GM18858 (cell line): ENCODE data around the gene SYNJ2.

Experiments
- ATAC-seq: cut with Tn5 transposase; IDR thresholded peaks from one replicate; pipeline ENCODE4 v1.9.1; 2021; ENCODE audit not compliant: unreplicated experiment

Gene SYNJ2

GRCh38 chr6:158053377-158054313, 72.0 kb downstream of the SYNJ2 start:
- ATAC-seq, result no peak

DNA sequence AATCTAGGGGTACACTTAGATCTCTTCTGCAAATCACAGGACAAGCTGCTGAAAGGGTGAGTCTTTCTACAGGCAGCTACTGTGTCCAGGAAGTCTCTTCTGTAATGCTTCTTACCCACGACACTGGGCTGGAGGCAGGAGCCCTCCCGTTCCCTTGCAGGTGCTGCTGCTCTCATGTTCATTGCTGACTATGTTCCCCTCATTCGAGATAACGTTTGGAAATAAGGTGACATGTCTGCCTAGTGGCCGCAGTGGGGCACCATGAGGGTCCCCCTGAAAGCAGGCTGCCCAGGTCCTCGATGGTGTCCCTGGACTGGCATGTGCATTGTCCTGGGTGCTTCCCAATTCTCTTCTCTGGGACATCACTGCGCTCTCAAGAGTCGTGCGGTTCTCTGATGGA, 74.7 kb downstream of the SYNJ2 start:
- ATAC-seq, result no peak

DNA sequence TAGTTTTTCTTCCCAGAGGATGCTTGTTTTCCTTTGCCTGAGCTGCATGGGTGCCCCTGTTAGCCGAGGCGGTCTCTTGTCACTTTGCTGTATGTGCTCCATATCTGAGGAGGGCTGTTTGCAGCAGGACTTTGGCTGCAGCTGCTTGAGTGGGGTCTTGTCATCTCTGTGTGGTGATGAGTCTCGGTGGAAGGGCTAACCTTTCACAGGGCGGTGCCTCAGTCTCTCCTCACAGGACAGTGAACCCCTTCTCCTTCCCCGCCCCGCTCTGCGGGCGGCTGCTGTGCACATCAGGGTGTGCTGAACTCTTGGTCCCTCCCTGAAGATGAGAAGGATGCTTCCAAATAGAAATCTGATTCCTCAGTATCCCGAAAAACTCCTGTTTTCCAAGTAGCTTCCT, 75.1 kb downstream of the SYNJ2 start:
- no peak for ATAC-seq

- no peak for ATAC-seq
These were observed 75.7 kb downstream of the SYNJ2 start for GRCh38 chr6:158057213-158057987.

- no peak for ATAC-seq
These were observed 76.5 kb downstream of the SYNJ2 start for GRCh38 chr6:158058171-158058651.

DNA sequence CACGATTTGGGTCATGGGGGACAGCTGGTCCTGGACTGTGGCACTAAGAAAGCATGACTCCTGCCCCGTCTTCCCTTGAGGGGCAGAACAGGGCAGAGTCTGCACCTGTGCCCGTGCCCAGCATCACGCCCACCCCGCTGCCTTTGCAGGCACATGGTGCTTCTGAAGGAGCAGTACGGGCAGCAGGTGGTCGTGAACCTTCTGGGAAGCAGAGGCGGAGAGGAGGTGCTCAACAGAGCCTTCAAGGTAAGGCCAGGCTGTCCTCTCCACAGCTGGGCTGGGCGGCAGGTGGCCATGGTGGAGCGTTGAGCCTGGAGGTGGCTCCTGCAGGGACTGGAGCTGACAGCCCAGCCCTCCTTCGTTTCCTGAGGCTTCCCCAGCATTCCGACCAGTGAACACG, 77.4 kb downstream of the SYNJ2 start:
- ATAC-seq, result no peak

DNA sequence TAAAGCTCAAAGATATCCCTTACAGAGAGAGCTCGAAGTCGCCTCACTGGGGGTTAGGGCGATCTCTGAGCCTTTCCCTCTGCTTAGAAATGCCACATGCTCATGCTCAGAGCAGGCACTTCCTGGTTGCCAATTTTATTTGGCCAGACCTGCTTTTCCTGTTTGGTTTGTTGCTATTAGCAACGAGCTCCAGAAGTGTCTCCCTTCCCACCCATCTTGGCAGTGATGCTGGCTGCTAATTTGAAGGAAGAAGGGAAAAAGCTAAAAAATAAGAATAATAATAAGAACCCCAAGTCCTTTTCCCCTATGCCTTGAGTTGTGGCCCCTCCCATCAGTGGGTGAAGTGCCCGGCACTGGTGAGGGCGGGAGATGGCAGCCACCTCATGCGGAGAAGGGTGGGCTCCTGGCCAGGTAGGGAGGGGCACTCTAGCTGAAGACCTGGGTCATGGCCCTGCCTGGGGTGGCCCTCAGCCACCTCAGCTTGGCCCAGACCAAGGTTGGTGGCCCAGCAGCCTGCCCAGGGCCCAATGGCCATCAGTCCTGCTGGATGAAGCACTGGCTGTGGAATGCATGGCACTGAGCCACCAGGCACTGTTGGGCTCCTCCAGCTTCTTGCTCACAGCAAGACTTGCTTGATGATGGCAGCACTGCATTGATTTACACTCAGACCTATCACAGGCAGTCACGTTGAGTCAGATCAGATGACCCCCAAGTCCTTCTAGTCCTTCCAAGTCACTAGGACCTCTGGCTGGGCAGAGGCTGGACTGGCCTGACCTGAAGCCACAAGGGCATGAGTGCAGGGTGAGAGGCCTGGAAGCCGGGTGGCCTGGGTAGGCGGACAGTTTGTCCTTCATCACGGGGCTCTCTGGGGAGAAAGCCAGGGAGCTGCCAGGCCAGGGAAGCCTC, 79.0 kb downstream of the SYNJ2 start:
- no peak for ATAC-seq

- ATAC-seq, result no peak
These were observed 79.7 kb downstream of the SYNJ2 start for GRCh38 chr6:158061361-158061708.

DNA sequence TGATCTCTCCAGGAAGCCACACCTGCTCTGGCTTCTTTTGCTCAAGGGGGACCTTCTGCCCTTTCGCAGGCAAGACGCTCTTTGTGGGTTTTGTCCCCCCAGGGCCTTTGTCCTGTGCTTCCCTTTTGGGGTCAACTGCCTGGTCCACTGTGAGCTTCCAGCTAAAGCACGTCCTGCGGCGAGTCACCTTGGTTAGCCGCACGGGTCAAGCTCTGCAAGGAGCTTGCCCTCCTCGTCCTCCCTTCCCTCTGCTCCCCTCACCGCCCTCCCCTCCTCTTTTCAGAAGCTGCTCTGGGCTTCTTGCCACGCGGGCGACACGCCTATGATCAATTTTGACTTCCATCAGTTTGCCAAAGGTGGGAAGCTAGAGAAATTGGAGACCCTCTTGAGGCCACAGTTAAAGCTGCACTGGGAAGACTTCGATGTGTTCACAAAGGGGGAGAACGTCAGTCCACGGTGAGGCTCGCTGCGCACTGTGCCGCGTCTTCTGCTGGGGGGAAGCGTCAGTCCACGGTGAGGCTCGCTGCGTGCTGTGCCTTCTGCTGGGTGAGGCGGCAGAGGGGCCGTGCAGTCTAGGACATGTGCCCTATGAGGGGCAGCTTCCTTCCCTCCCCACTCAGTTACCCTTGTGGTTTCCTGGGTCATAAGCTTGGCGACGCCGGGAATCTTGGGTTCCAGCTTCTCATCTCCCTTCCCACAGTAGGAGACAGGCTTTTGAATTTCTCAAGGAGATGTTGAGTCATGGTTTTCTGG, 80.2 kb downstream of the SYNJ2 start:
- no peak for ATAC-seq

GRCh38 chr6:158063736-158064135, 82.1 kb downstream of the SYNJ2 start:
- no peak for ATAC-seq

GRCh38 chr6:158064725-158065251, 83.1 kb downstream of the SYNJ2 start:
- ATAC-seq, result no peak

- no peak for ATAC-seq
These were observed 84.6 kb downstream of the SYNJ2 start for GRCh38 chr6:158066136-158066781.

DNA sequence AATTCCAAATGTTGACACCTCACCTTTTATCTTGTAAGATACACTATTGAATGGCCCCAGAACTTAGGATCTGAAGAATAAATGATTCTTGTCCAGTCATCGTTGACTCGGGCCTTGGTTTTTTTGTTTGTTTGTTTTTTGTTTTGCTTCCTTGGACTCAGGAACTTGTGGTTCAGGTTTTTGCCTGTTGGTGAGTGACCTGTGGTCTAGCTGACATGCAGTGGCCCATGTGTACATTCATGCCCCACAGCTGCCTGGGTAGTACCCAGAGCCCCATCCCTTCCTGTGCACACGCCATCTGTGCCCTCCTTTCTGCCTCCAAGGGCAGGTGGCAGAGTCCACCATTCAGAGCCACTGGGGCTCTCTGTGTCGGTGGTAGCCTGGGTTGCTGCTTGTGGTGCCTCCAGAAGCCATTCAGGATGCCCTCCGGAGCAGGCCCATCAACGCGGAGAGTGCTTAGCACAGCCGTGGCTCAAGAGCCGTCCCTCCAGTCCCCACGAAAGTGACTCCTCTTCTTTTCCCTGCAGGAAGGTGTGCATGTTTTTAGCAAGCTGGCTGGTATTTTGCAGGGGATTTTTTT, 85.9 kb downstream of the SYNJ2 start:
- ATAC-seq, result no peak

DNA sequence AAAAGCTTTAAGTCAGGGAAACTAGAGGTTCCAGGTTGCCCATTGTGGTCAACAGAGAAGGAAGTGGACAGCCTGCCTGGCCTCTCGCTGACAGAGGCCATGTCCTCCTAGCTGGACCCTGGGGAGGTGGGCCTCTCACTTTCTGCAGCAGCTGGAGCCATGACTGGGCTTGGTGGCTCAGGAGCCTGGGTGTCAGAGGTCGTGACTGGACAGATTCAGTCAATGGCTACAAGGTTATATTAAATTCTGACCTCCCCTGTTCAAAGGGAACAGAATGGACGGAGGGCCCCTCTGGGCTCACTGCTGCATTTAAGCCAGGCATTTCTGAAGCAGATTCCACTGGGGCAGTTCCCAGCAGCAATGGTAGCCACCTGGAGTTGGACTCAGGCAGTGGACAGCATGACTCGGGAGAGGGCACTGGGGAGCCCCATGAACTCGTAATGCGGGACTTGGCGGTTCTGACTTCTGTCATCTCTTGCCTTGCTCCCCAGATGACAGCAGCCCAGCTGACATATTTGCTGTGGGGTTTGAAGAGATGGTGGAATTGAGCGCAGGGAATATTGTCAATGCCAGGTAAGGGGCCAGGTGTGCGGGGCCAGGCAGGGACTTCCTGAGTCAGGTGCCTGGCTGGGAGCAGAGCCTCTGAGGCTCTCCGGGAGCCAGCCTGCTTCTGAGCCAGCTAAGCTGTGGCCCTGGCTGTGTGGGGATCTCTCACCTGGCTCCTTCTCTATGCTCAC, 86.7 kb downstream of the SYNJ2 start:
- ATAC-seq, result no peak

- ATAC-seq, result no peak
These were observed 87.5 kb downstream of the SYNJ2 start for GRCh38 chr6:158068893-158069799.

- no peak for ATAC-seq
These were observed 88.1 kb downstream of the SYNJ2 start for GRCh38 chr6:158069800-158070195.

GRCh38 chr6:158070513-158070912, 88.8 kb downstream of the SYNJ2 start:
- ATAC-seq, result no peak
